Trophoblast cell (in vitro differentiated cells and primary cell): ENCODE results near the gene RP9.

Experiments
- DNase-seq, 2 donors: peaks; one replicate each; pipeline ENCODE4 v3.0.0-alpha.2; 2016
- H2AFZ ChIP-seq: 2 replicates; pipeline ENCODE4 v1.6.1; 2013; ENCODE audit warnings: low read length, moderate library complexity, mild to moderate bottlenecking; ENCODE audit not compliant: insufficient read depth, poor library complexity
- H2AK5ac ChIP-seq: 2 replicates; pipeline ENCODE4 v1.6.1; 2013; ENCODE audit warnings: mild to moderate bottlenecking, low read length
- H2BK120ac ChIP-seq: 2 replicates; pipeline ENCODE4 v1.6.1; 2013; ENCODE audit warnings: low read length, mild to moderate bottlenecking, moderate library complexity; ENCODE audit not compliant: insufficient read depth, poor library complexity
- H2BK12ac ChIP-seq: 2 replicates; pipeline ENCODE4 v1.6.1; 2013; ENCODE audit warnings: mild to moderate bottlenecking, low read length, moderate library complexity
- H2BK5ac ChIP-seq: 2 replicates; pipeline ENCODE4 v1.6.1; 2013; ENCODE audit warnings: low read length, low read depth, moderate library complexity, mild to moderate bottlenecking; ENCODE audit not compliant: poor library complexity
- H3K14ac ChIP-seq: 2 replicates; pipeline ENCODE4 v1.6.1; 2013; ENCODE audit warnings: mild to moderate bottlenecking, low read length
- H3K18ac ChIP-seq: 2 replicates; pipeline ENCODE4 v1.6.1; 2013; ENCODE audit warnings: mild to moderate bottlenecking, low read length
- H3K23ac ChIP-seq: 2 replicates; pipeline ENCODE4 v1.6.1; 2013; ENCODE audit warnings: low read length
- H3K27ac ChIP-seq: 2 replicates; pipeline ENCODE4 v1.5.1; 2013; ENCODE audit warnings: low read depth, mild to moderate bottlenecking, inconsistent platforms, low read length, moderate library complexity
- H3K27me3 ChIP-seq: 2 replicates; pipeline ENCODE4 v1.6.1; 2013; ENCODE audit warnings: inconsistent platforms, mild to moderate bottlenecking, low read length, moderate library complexity; ENCODE audit not compliant: insufficient read depth
- H3K36me3 ChIP-seq, 2 experiments: 1 replicate in 1 of 2; 2 replicates in 1 of 2; pipeline ENCODE4 v1.6.1; 2013; ENCODE audit warnings: low read length in 2 of 2, mild to moderate bottlenecking in 2 of 2, moderate library complexity in 1 of 2; ENCODE audit not compliant: insufficient read depth in 2 of 2, control insufficient read depth in 1 of 2
- H3K4ac ChIP-seq: 2 replicates; pipeline ENCODE4 v1.6.1; 2013; ENCODE audit warnings: low read depth, mild to moderate bottlenecking, low read length, moderate library complexity
- H3K4me1 ChIP-seq, 2 experiments: 1 replicate in 1 of 2; 2 replicates in 1 of 2; pipeline ENCODE4 v1.6.1; 2013; ENCODE audit warnings: low read length in 2 of 2, mild to moderate bottlenecking in 2 of 2, moderate library complexity in 1 of 2; ENCODE audit not compliant: insufficient read depth in 2 of 2, control insufficient read depth in 1 of 2
- H3K4me2 ChIP-seq: 2 replicates; pipeline ENCODE4 v1.6.1; 2013; ENCODE audit warnings: inconsistent platforms, mild to moderate bottlenecking, low read length, moderate library complexity
- H3K4me3 ChIP-seq: 2 replicates; pipeline ENCODE4 v1.5.1; 2013; ENCODE audit warnings: mild to moderate bottlenecking, low read depth, low read length, inconsistent platforms
- H3K79me1 ChIP-seq: one replicate; pipeline ENCODE4 v1.6.1; 2013; ENCODE audit warnings: low read length
- H3K79me2 ChIP-seq: 2 replicates; pipeline ENCODE4 v1.6.1; 2013; ENCODE audit warnings: low read length, mild to moderate bottlenecking; ENCODE audit not compliant: control insufficient read depth, insufficient read depth, poor library complexity
- H3K9ac ChIP-seq: 2 replicates; pipeline ENCODE4 v1.6.1; 2013; ENCODE audit warnings: mild to moderate bottlenecking, low read length
- H3K9me3 ChIP-seq: 2 replicates; pipeline ENCODE4 v1.6.1; 2013; ENCODE audit warnings: low read depth, mild to moderate bottlenecking, control low read depth, inconsistent platforms, low read length; ENCODE audit not compliant: insufficient read depth
- H4K12ac ChIP-seq: 2 replicates; pipeline ENCODE4 v1.6.1; 2013; ENCODE audit warnings: low read depth, mild to moderate bottlenecking, low read length, moderate library complexity
- H4K8ac ChIP-seq: 2 replicates; pipeline ENCODE4 v1.6.1; 2013; ENCODE audit warnings: low read depth, mild to moderate bottlenecking, low read length, moderate library complexity
- H4K91ac ChIP-seq: one replicate; pipeline ENCODE4 v1.6.1; 2013; ENCODE audit warnings: low read depth, mild to moderate bottlenecking, low read length, moderate library complexity
- WGBS: extraction: QIAGEN DNeasy Blood & Tissue Kit; methylation state at CpG from one replicate; pipeline ENCODE4 v1.1.7; 2013; ENCODE audit warnings: missing lambda C conversion rate; ENCODE audit not compliant: insufficient read length, insufficient coverage; ENCODE audit errors: extremely low coverage; 5-methylcytosine and 5-hydroxymethylcytosine counted together

RP9 gene

GRCh38 chr7:33079096-33079495 is 30.1 kb downstream of the RP9 start:
- Histone ChIP-seq H3K4me3 (no peak overlapping the region), H2AFZ (no peak overlapping the region), H3K27ac (no peak overlapping the region), H3K4me1 (no peaks in the 10 kb centered on the region), H3K9ac (no peak overlapping the region), H2BK5ac (no peak overlapping the region), H4K8ac (no peak overlapping the region), H2BK120ac (no peak overlapping the region), H2AK5ac (no peak overlapping the region), H3K4ac (no peak overlapping the region), H3K4me2 (no peak overlapping the region), H4K12ac (no peak overlapping the region), H3K18ac (no peak overlapping the region), H3K79me1 (no peaks in the 10 kb centered on the region), H3K36me3 (no peaks in the 10 kb centered on the region), H3K79me2 (no peaks in the 10 kb centered on the region), H2BK12ac (no peak overlapping the region), H3K9me3 (no peaks in the 10 kb centered on the region), H3K23ac (no peak overlapping the region), H3K14ac (no peak overlapping the region), H4K91ac (no peak overlapping the region), H3K27me3 (no peaks in the 10 kb centered on the region)
- WGBS, result no CpG with 5 or more reads among the region's 2 CpGs
- no peak for DNase-seq

- Histone ChIP-seq H3K27me3 (no peaks in the 10 kb centered on the region), H3K4ac (no peak overlapping the region), H3K14ac (no peak overlapping the region), H3K9me3 (no peaks in the 10 kb centered on the region), H3K79me1 (no peaks in the 10 kb centered on the region), H3K79me2 (no peaks in the 10 kb centered on the region), H2BK5ac (no peak overlapping the region), H2BK120ac (no peak overlapping the region), H3K23ac (no peak overlapping the region), H2AK5ac (no peak overlapping the region), H3K4me1 (no peaks in the 10 kb centered on the region), H4K8ac (no peak overlapping the region), H3K36me3 (no peaks in the 10 kb centered on the region), H2BK12ac (no peak overlapping the region), H3K4me3 (no peak overlapping the region), H3K9ac (no peak overlapping the region), H4K12ac (no peak overlapping the region), H4K91ac (no peak overlapping the region), H2AFZ (no peak overlapping the region), H3K18ac (no peak overlapping the region), H3K27ac (no peak overlapping the region), H3K4me2 (no peak overlapping the region)
- no CpG with 5 or more reads among the region's 3 CpGs for WGBS
- no peak for DNase-seq
These were observed 32.5 kb downstream of the RP9 start for GRCh38 chr7:33076737-33077136.

- Histone ChIP-seq H2AFZ (no peak overlapping the region), H3K4me3 (no peak overlapping the region), H3K14ac (no peak overlapping the region), H3K4ac (no peak overlapping the region), H3K9ac (no peak overlapping the region), H2BK5ac (no peak overlapping the region), H3K27ac (no peak overlapping the region), H3K4me2 (no peak overlapping the region), H4K91ac (no peak overlapping the region), H3K36me3 (no peaks in the 10 kb centered on the region), H4K12ac (no peak overlapping the region), H2BK12ac (no peak overlapping the region), H3K79me2 (no peaks in the 10 kb centered on the region), H3K9me3 (no peaks in the 10 kb centered on the region), H3K27me3 (no peaks in the 10 kb centered on the region), H4K8ac (no peak overlapping the region), H2AK5ac (no peak overlapping the region), H3K4me1 (no peaks in the 10 kb centered on the region), H3K18ac (no peak overlapping the region), H2BK120ac (no peak overlapping the region), H3K79me1 (no peaks in the 10 kb centered on the region), H3K23ac (no peak overlapping the region)
- no peak for DNase-seq
- WGBS, result no CpG with 5 or more reads among the region's 3 CpGs
These were observed 33.2 kb downstream of the RP9 start for GRCh38 chr7:33075818-33076518.

GRCh38 chr7:33073243-33073642 is 36.0 kb downstream of the RP9 start:
- Histone ChIP-seq H3K4me2 (no peak overlapping the region), H4K8ac (no peak overlapping the region), H2BK5ac (no peak overlapping the region), H3K4me1 (no peaks in the 10 kb centered on the region), H3K79me2 (no peaks in the 10 kb centered on the region), H3K18ac (no peak overlapping the region), H2BK120ac (no peak overlapping the region), H3K36me3 (no peaks in the 10 kb centered on the region), H3K9me3 (peaks cover 6% of the 10 kb centered on the region), H2AK5ac (no peak overlapping the region), H3K14ac (no peak overlapping the region), H4K91ac (no peak overlapping the region), H3K4ac (no peak overlapping the region), H3K79me1 (no peaks in the 10 kb centered on the region), H2BK12ac (no peak overlapping the region), H3K27me3 (no peaks in the 10 kb centered on the region), H3K4me3 (no peak overlapping the region), H3K23ac (no peak overlapping the region), H3K9ac (no peak overlapping the region), H3K27ac (no peak overlapping the region), H2AFZ (no peak overlapping the region), H4K12ac (no peak overlapping the region)
- DNase-seq, result no peak
- no CpG with 5 or more reads among the region's 4 CpGs for WGBS
